ENCODE measurements around the gene SMOC1. TPM values are rescaled to one million over a fixed set of nuclear protein-coding genes. Genes with fewer than 3 reads are reported as not detected.

Gene SMOC1
- total RNA-seq, 1 experiment from 2014 or later = 0.68 TPM

- H3K56ac ChIP-seq (ENCODE audit: insufficient read length, low read depth, low read length) = no peak overlapping the region
- H2BK12ac ChIP-seq (ENCODE audit: insufficient read length, low read depth, low read length) = no peak overlapping the region
- H3K79me1 ChIP-seq (ENCODE audit: insufficient read depth, low read depth, low read length, poor library complexity, severe bottlenecking) = no peaks in the 10 kb centered on the region
- H3K4me1 ChIP-seq (ENCODE audit: insufficient read depth, low read length) = no peaks in the 10 kb centered on the region
- no peak overlapping the region for H3K14ac ChIP-seq (ENCODE audit: insufficient read depth, low read length)
- H3K23me2 ChIP-seq (ENCODE audit: insufficient read length, low read depth, low read length, poor library complexity, severe bottlenecking) = no peaks in the 10 kb centered on the region
- Mint-ChIP-seq H3K4me3 (no peak overlapping the region), H3K36me3 (ENCODE audit: insufficient read depth in 1 of 3, low read depth in 3 of 3) (no peaks in the 10 kb centered on the region), H3K27ac (no peak overlapping the region), H3K9me3 (no peaks in the 10 kb centered on the region), H3K27me3 (ENCODE audit: low read depth) (peaks cover 3% of the 10 kb centered on the region), H3K4me1 (no peaks in the 10 kb centered on the region; a peak in 1 of 4 replicates)
- no peak overlapping the region for H3K27ac ChIP-seq (ENCODE audit: insufficient read length, low read depth, low read length)
- H3K4ac ChIP-seq (ENCODE audit: low read depth, low read length) = no peak overlapping the region
- H4K20me1 ChIP-seq (ENCODE audit: control insufficient read depth, insufficient read depth, insufficient read length) = no peaks in the 10 kb centered on the region
- H2BK5ac ChIP-seq (ENCODE audit: insufficient read length, low read length) = no peak overlapping the region
- H2BK120ac ChIP-seq (ENCODE audit: low read depth, low read length, poor library complexity, severe bottlenecking) = no peak overlapping the region
- no peak overlapping the region for H4K8ac ChIP-seq (replicated peaks; ENCODE audit: insufficient read length, low read depth, low read length)
- H2AK5ac ChIP-seq (ENCODE audit: insufficient read length, low read length) = no peak overlapping the region
- no peak overlapping the region for H4K5ac ChIP-seq (ENCODE audit: insufficient read length, low read depth, low read length)
- H2BK20ac ChIP-seq (ENCODE audit: low read depth, low read length, poor library complexity, severe bottlenecking) = no peak overlapping the region
- H3K27me3 ChIP-seq (ENCODE audit: insufficient read depth, low read length) = no peaks in the 10 kb centered on the region
- no peaks in the 10 kb centered on the region for H3K79me2 ChIP-seq (ENCODE audit: insufficient read depth, low read length)
- no peaks in the 10 kb centered on the region for H3K9me3 ChIP-seq (ENCODE audit: control insufficient read depth, low read depth, low read length)
- no peak overlapping the region for H3K9ac ChIP-seq (ENCODE audit: extremely low read depth, insufficient read length, low read length)
- H2BK15ac ChIP-seq (ENCODE audit: low read depth, low read length) = no peak overlapping the region
- no peak overlapping the region for H2AFZ ChIP-seq (ENCODE audit: low read length)
- WGBS (ENCODE audit: extremely low coverage, insufficient read length, low lambda C conversion rate) = no CpG with 5 or more reads among the region's 1 CpG
- no peak overlapping the region for H4K91ac ChIP-seq (ENCODE audit: insufficient read length, low read depth, low read length)
- H3T11ph ChIP-seq (ENCODE audit: low read length) = no peak overlapping the region
- TF ChIP-seq, protein P1, sequence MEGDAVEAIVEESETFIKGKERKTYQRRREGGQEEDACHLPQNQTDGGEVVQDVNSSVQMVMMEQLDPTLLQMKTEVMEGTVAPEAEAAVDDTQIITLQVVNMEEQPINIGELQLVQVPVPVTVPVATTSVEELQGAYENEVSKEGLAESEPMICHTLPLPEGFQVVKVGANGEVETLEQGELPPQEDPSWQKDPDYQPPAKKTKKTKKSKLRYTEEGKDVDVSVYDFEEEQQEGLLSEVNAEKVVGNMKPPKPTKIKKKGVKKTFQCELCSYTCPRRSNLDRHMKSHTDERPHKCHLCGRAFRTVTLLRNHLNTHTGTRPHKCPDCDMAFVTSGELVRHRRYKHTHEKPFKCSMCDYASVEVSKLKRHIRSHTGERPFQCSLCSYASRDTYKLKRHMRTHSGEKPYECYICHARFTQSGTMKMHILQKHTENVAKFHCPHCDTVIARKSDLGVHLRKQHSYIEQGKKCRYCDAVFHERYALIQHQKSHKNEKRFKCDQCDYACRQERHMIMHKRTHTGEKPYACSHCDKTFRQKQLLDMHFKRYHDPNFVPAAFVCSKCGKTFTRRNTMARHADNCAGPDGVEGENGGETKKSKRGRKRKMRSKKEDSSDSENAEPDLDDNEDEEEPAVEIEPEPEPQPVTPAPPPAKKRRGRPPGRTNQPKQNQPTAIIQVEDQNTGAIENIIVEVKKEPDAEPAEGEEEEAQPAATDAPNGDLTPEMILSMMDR (conservative IDR thresholded peaks at IDR 0.05) = no peak
- no peak overlapping the region for H3K18ac ChIP-seq (ENCODE audit: insufficient read length, low read depth, low read length)
- no peak overlapping the region for H3K23ac ChIP-seq (ENCODE audit: insufficient read length, low read depth, low read length)
- no peak overlapping the region for H3K4me2 ChIP-seq (ENCODE audit: insufficient read depth, insufficient read length, low read length)
- DNase-seq = no peak
Observed at GRCh38 chr14:70048313-70048654, 169.1 kb downstream of the SMOC1 start.

Measured in H9 (cell line).